Measurements from ENCODE around the gene ZNF853. TPM values are rescaled to one million over a fixed set of nuclear protein-coding genes. Genes with fewer than 3 reads are reported as not detected.
"Not testable (repeated sequence)": the region's sequence is repeated elsewhere in the genome, so short reads cannot be mapped to it uniquely, and the experiment has no call there.

The ZNF853 gene
- total and polyA plus RNA-seq, 2 experiments from 2014 or later = 8.0 to 9.8 TPM

GRCh38 chr7:6630007-6630849 is 14.8 kb downstream of the ZNF853 start:
- TF ChIP-seq EZH2 (IDR thresholded peaks at IDR 0.05; ENCODE audit: borderline replicate concordance) = no peak
- no peak for TF ChIP-seq EZH2phosphoT487 (IDR thresholded peaks at IDR 0.05; ENCODE audit: low read depth, severe bottlenecking, unreplicated experiment)
- TF ChIP-seq, protein P1, sequence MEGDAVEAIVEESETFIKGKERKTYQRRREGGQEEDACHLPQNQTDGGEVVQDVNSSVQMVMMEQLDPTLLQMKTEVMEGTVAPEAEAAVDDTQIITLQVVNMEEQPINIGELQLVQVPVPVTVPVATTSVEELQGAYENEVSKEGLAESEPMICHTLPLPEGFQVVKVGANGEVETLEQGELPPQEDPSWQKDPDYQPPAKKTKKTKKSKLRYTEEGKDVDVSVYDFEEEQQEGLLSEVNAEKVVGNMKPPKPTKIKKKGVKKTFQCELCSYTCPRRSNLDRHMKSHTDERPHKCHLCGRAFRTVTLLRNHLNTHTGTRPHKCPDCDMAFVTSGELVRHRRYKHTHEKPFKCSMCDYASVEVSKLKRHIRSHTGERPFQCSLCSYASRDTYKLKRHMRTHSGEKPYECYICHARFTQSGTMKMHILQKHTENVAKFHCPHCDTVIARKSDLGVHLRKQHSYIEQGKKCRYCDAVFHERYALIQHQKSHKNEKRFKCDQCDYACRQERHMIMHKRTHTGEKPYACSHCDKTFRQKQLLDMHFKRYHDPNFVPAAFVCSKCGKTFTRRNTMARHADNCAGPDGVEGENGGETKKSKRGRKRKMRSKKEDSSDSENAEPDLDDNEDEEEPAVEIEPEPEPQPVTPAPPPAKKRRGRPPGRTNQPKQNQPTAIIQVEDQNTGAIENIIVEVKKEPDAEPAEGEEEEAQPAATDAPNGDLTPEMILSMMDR (IDR thresholded peaks at IDR 0.05; ENCODE audit: poor library complexity) = no peak
- H3K27ac ChIP-seq = no peak overlapping the region
- no peak overlapping the region for H3K4me2 ChIP-seq
- no peak for DNase-seq (ENCODE audit: low spot score)
- H3K79me2 ChIP-seq = no peaks in the 10 kb centered on the region
- no peaks in the 10 kb centered on the region for H3K27me3 ChIP-seq
- no peaks in the 10 kb centered on the region for H3K9me2 ChIP-seq (replicated peaks; ENCODE audit: insufficient read depth)
- 80% methylated on average over 10 of the region's 11 CpGs for WGBS (ENCODE audit: low lambda C conversion rate, missing lambda C conversion rate)
- H3K4me1 ChIP-seq (ENCODE audit: insufficient read depth) = no peaks in the 10 kb centered on the region
- H3K36me3 ChIP-seq (replicated peaks; ENCODE audit: insufficient read depth, low read depth) = no peaks in the 10 kb centered on the region
- H3K9me3 ChIP-seq (ENCODE audit: low read depth) = no peaks in the 10 kb centered on the region
- H3K4me3 ChIP-seq = no peak overlapping the region
- no peaks in the 10 kb centered on the region for H4K20me1 ChIP-seq (ENCODE audit: insufficient read depth, poor library complexity, severe bottlenecking)
- H2AFZ ChIP-seq = no peak overlapping the region

DNA sequence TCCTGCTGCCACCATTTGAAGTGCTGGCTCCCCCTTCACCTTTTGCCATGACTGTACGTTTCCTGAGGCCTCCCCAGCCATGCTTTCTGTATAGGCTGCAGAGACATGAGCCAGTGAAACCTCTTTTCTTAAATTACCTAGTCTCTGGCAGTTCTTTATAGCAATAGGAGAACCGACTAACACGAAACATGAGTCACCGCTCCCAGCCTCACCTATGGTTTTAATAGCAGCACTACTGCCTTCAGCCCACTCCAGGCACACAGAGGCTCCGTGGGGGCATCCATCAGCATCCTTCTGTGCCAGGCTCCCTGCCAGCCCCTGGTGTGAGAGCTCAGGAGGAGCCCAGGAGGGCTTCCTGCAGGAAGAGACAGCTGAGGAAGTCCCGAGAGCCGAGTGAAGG is 16.2 kb downstream of the ZNF853 start:
- H2AFZ ChIP-seq = no peak overlapping the region
- no peaks in the 10 kb centered on the region for H3K9me3 ChIP-seq (ENCODE audit: low read depth)
- H3K27me3 ChIP-seq = no peaks in the 10 kb centered on the region
- DNase-seq (ENCODE audit: low spot score) = no peak
- H3K4me1 ChIP-seq (ENCODE audit: insufficient read depth) = no peaks in the 10 kb centered on the region
- no peak overlapping the region for H3K4me3 ChIP-seq
- 71% methylated on average over 7 of the region's 7 CpGs for WGBS (ENCODE audit: low lambda C conversion rate, missing lambda C conversion rate)
- no peaks in the 10 kb centered on the region for H3K36me3 ChIP-seq (replicated peaks; ENCODE audit: insufficient read depth, low read depth)
- H3K79me2 ChIP-seq = peaks cover 3% of the 10 kb centered on the region
- H3K4me2 ChIP-seq = no peak overlapping the region
- TF ChIP-seq EZH2 (IDR thresholded peaks at IDR 0.05; ENCODE audit: borderline replicate concordance) (no peak), EZH2phosphoT487 (IDR thresholded peaks at IDR 0.05; ENCODE audit: low read depth, severe bottlenecking, unreplicated experiment) (no peak)
- TF ChIP-seq, protein P1 (IDR thresholded peaks at IDR 0.05; ENCODE audit: poor library complexity) = no peak
- H3K27ac ChIP-seq = no peak overlapping the region
- no peaks in the 10 kb centered on the region for H3K9me2 ChIP-seq (replicated peaks; ENCODE audit: insufficient read depth)
- H4K20me1 ChIP-seq (ENCODE audit: insufficient read depth, poor library complexity, severe bottlenecking) = no peaks in the 10 kb centered on the region

DNA sequence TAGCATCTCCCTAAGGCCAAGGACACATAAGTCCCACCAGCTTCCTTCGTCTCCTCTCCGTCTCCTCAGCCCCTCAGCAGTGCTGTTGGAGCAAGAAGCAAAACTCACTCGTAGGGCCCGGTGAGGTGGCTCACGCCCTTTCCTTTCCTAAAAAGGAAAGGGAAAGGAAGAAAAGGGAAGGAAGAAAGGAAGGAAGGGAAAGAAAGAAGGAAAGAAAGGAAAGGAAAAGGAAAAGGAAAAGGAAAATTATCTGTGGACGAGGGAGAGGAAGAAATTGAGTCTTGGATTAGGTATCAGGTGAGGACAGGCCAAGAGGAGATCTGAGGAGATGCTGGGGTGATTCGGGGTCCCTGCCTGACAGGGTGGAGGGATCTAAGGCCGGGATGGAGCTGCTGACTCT is 18.6 kb downstream of the ZNF853 start:
- no peaks in the 10 kb centered on the region for H3K9me2 ChIP-seq (replicated peaks; ENCODE audit: insufficient read depth)
- DNase-seq (ENCODE audit: low spot score) = no peak
- H3K4me1 ChIP-seq (ENCODE audit: insufficient read depth) = peaks cover 7% of the 10 kb centered on the region
- H3K27ac ChIP-seq = no peak overlapping the region
- no peak overlapping the region for H3K4me3 ChIP-seq
- H3K36me3 ChIP-seq (replicated peaks; ENCODE audit: insufficient read depth, low read depth) = no peaks in the 10 kb centered on the region
- no peak overlapping the region for H3K4me2 ChIP-seq
- no peak overlapping the region for H2AFZ ChIP-seq
- WGBS (ENCODE audit: low lambda C conversion rate, missing lambda C conversion rate) = 88% methylated on average over 8 of the region's 8 CpGs
- H4K20me1 ChIP-seq (ENCODE audit: insufficient read depth, poor library complexity, severe bottlenecking) = peaks cover 3% of the 10 kb centered on the region
- TF ChIP-seq EZH2phosphoT487 (IDR thresholded peaks at IDR 0.05; ENCODE audit: low read depth, severe bottlenecking, unreplicated experiment) (no peak), EZH2 (IDR thresholded peaks at IDR 0.05; ENCODE audit: borderline replicate concordance) (no peak)
- TF ChIP-seq, protein P1 (IDR thresholded peaks at IDR 0.05; ENCODE audit: poor library complexity) = no peak
- H3K79me2 ChIP-seq = peaks cover 22% of the 10 kb centered on the region
- no peaks in the 10 kb centered on the region for H3K9me3 ChIP-seq (ENCODE audit: low read depth)
- H3K27me3 ChIP-seq = no peaks in the 10 kb centered on the region

GRCh38 chr7:6634971-6635370 is 19.6 kb downstream of the ZNF853 start:
- WGBS (ENCODE audit: low lambda C conversion rate, missing lambda C conversion rate) = 99% methylated on average over 5 of the region's 5 CpGs
- H3K79me2 ChIP-seq = peaks cover 32% of the 10 kb centered on the region
- H3K27me3 ChIP-seq; DNase-seq (ENCODE audit: low spot score); H3K36me3 ChIP-seq (replicated peaks; ENCODE audit: insufficient read depth, low read depth); H3K4me3 ChIP-seq; H4K20me1 ChIP-seq (ENCODE audit: insufficient read depth, poor library complexity, severe bottlenecking); H3K4me2 ChIP-seq; H3K27ac ChIP-seq; H3K4me1 ChIP-seq (ENCODE audit: insufficient read depth); H3K9me2 ChIP-seq (replicated peaks; ENCODE audit: insufficient read depth); H2AFZ ChIP-seq; H3K9me3 ChIP-seq (ENCODE audit: low read depth): not testable (repeated sequence)

Measured in hepatocyte (in vitro differentiated cells).